ENCODE data around the gene TATDN2. TPM values are rescaled to one million over a fixed set of nuclear protein-coding genes. Genes with fewer than 3 reads are reported as not detected.
A peak's percentile ranks its signal among the peaks of the same experiment; 100 is the strongest.
"Not testable (repeated sequence)": the region's sequence is repeated elsewhere in the genome, so short reads cannot be mapped to it uniquely, and the experiment has no call there.

Gene TATDN2
- total and polyA plus RNA-seq, 5 donors from 2014 or later, result 10.2 to 86.5 (median 13.2) TPM

- Histone ChIP-seq H3K4me1 (ENCODE audit: control insufficient read depth, insufficient read depth, low read length, poor library complexity, severe bottlenecking) (no peaks in the 10 kb centered on the region), H3K4me3 (ENCODE audit: low read depth, low read length) (no peak overlapping the region), H3K9me3 (ENCODE audit: control insufficient read depth in 2 of 2, low read length in 2 of 2) (no peaks in the 10 kb centered on the region), H3K36me3 (ENCODE audit: control insufficient read depth, insufficient read depth, low read length) (peaks cover 13% of the 10 kb centered on the region), H3K27ac (ENCODE audit: insufficient read depth, low read length, poor library complexity, severe bottlenecking) (no peak overlapping the region), H3K27me3 (ENCODE audit: control insufficient read depth, insufficient read depth, low read length) (no peaks in the 10 kb centered on the region)
- no peak overlapping the region for H3K4me3 Mint-ChIP-seq
- H3K4me1 Mint-ChIP-seq, result peaks cover 0 to 13% (median 11%) of the 10 kb centered on the region in 4 donors
- no peaks in the 10 kb centered on the region for H3K9me3 Mint-ChIP-seq
- H3K27ac Mint-ChIP-seq, result peak overlapping the region in 1 of 3 donors; percentile 43
- no peak for DNase-seq
- H3K27me3 Mint-ChIP-seq, result no peaks in the 10 kb centered on the region
- H3K36me3 Mint-ChIP-seq, result peaks cover 13% of the 10 kb centered on the region
- ATAC-seq (ENCODE audit: low read depth in 2 of 2), result no peak
These were observed 45.8 kb downstream of the TATDN2 start for GRCh38 chr3:10294030-10294586.

DNA sequence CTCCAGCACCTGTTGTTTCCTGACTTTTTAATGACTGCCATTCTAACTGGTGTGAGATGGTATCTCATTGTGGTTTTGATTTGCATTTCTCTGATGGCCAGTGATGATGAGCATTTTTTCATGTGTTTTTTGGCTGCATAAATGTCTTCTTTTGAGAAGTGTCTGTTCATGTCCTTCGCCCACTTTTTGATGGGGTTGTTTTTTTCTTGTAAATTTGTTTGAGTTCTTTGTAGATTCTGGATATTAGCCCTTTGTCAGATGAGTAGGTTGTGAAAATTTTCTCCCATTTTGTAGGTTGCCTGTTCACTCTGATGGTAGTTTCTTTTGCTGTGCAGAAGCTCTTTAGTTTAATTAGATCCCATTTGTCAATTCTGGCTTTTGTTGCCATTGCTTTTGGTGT is 49.8 kb downstream of the TATDN2 start:
- H3K4me3 ChIP-seq (ENCODE audit: low read depth, low read length); H3K27me3 Mint-ChIP-seq; H3K4me1 ChIP-seq (ENCODE audit: control insufficient read depth, insufficient read depth, low read length, poor library complexity, severe bottlenecking); H3K27me3 ChIP-seq (ENCODE audit: control insufficient read depth, insufficient read depth, low read length); H3K27ac ChIP-seq (ENCODE audit: insufficient read depth, low read length, poor library complexity, severe bottlenecking); ATAC-seq (ENCODE audit: low read depth in 2 of 2); H3K4me3 Mint-ChIP-seq; H3K9me3 Mint-ChIP-seq; H3K27ac Mint-ChIP-seq; DNase-seq; H3K9me3 ChIP-seq (ENCODE audit: control insufficient read depth in 2 of 2, low read length in 2 of 2): not testable (repeated sequence)
- H3K36me3 ChIP-seq (ENCODE audit: control insufficient read depth, insufficient read depth, low read length), result peaks cover 44% of the 10 kb centered on the region
- peaks cover 0 to 14% (median 10%) of the 10 kb centered on the region in 4 donors for H3K4me1 Mint-ChIP-seq
- peaks cover 34% of the 10 kb centered on the region for H3K36me3 Mint-ChIP-seq

DNA sequence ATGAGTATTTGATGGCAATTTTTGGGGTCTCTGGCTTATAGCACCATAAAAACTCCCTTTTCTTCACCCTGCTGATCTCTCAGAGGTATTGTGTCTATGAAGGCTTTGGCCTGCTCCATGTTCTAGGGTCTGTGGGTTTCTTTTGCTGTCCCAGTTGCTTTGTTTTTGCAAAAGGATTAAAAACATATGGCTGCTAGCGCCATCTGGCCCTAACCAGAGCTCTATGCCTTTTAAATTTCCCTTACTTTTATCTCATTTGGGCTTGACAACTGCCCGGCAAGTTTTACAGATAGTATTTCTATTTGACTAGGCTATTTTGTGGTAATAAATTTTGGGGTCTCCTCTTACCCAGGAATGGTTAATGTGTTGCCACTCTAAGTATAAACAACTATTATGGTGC is 50.9 kb downstream of the TATDN2 start:
- Histone ChIP-seq H3K4me3 (ENCODE audit: low read depth, low read length) (no peak overlapping the region), H3K9me3 (ENCODE audit: control insufficient read depth in 2 of 2, low read length in 2 of 2) (no peaks in the 10 kb centered on the region), H3K36me3 (ENCODE audit: control insufficient read depth, insufficient read depth, low read length) (peaks cover 55% of the 10 kb centered on the region), H3K27me3 (ENCODE audit: control insufficient read depth, insufficient read depth, low read length) (no peaks in the 10 kb centered on the region), H3K27ac (ENCODE audit: insufficient read depth, low read length, poor library complexity, severe bottlenecking) (no peak overlapping the region), H3K4me1 (ENCODE audit: control insufficient read depth, insufficient read depth, low read length, poor library complexity, severe bottlenecking) (no peaks in the 10 kb centered on the region)
- Mint-ChIP-seq H3K4me1 (peaks cover 0 to 13% (median 8%) of the 10 kb centered on the region in 4 donors), H3K9me3 (no peaks in the 10 kb centered on the region), H3K27me3 (no peaks in the 10 kb centered on the region), H3K36me3 (peaks cover 41% of the 10 kb centered on the region), H3K4me3 (no peak overlapping the region), H3K27ac (peak overlapping the region; percentile 52 to 75 (median 54))
- DNase-seq (no peak), ATAC-seq (ENCODE audit: low read depth in 2 of 2) (no peak)

GRCh38 chr3:10299679-10300078 is 51.4 kb downstream of the TATDN2 start:
- no peaks in the 10 kb centered on the region for H3K9me3 ChIP-seq (ENCODE audit: control insufficient read depth in 2 of 2, low read length in 2 of 2)
- peak overlapping the region; percentile 52 to 75 (median 54) for H3K27ac Mint-ChIP-seq
- H3K36me3 ChIP-seq (ENCODE audit: control insufficient read depth, insufficient read depth, low read length), result peaks cover 60% of the 10 kb centered on the region
- no peak overlapping the region for H3K4me3 ChIP-seq (ENCODE audit: low read depth, low read length)
- no peak overlapping the region for H3K4me3 Mint-ChIP-seq
- ATAC-seq (ENCODE audit: low read depth in 2 of 2) (no peak), DNase-seq (no peak)
- H3K36me3 Mint-ChIP-seq, result peaks cover 41% of the 10 kb centered on the region
- no peak overlapping the region for H3K27ac ChIP-seq (ENCODE audit: insufficient read depth, low read length, poor library complexity, severe bottlenecking)
- no peaks in the 10 kb centered on the region for H3K27me3 ChIP-seq (ENCODE audit: control insufficient read depth, insufficient read depth, low read length)
- no peaks in the 10 kb centered on the region for H3K4me1 ChIP-seq (ENCODE audit: control insufficient read depth, insufficient read depth, low read length, poor library complexity, severe bottlenecking)
- H3K4me1 Mint-ChIP-seq, result peaks cover 0 to 11% (median 7%) of the 10 kb centered on the region in 4 donors
- no peaks in the 10 kb centered on the region for H3K9me3 Mint-ChIP-seq
- H3K27me3 Mint-ChIP-seq, result no peaks in the 10 kb centered on the region

DNA sequence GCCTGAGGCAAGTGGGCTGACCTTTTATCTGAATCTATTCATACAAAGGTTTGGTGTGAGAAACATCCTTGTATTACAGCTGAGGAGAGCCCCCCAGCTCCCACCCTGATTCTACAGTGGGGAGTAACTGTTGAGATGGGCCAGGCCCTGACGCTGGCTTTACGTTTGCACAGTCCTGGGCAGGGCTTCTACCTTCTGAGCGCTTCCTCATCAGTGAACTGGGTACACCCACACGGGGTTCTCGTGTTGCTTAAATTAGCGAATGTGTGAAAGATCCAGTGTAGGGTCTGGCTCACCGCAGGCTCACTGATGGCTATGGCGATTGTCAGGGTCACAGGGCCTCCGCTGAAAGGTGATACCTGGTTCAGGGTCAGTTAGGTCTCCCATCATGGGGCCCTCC is 51.8 kb downstream of the TATDN2 start:
- Histone ChIP-seq H3K36me3 (ENCODE audit: control insufficient read depth, insufficient read depth, low read length) (peaks cover 64% of the 10 kb centered on the region), H3K4me3 (ENCODE audit: low read depth, low read length) (no peak overlapping the region), H3K9me3 (ENCODE audit: control insufficient read depth in 2 of 2, low read length in 2 of 2) (no peaks in the 10 kb centered on the region), H3K4me1 (ENCODE audit: control insufficient read depth, insufficient read depth, low read length, poor library complexity, severe bottlenecking) (no peaks in the 10 kb centered on the region), H3K27ac (ENCODE audit: insufficient read depth, low read length, poor library complexity, severe bottlenecking) (no peak overlapping the region), H3K27me3 (ENCODE audit: control insufficient read depth, insufficient read depth, low read length) (no peaks in the 10 kb centered on the region)
- no peaks in the 10 kb centered on the region for H3K9me3 Mint-ChIP-seq
- peaks cover 0 to 11% (median 7%) of the 10 kb centered on the region in 4 donors for H3K4me1 Mint-ChIP-seq
- DNase-seq (no peak), ATAC-seq (ENCODE audit: low read depth in 2 of 2) (no peak)
- H3K27ac Mint-ChIP-seq, result peak overlapping the region in 1 of 3 donors; percentile 75
- no peaks in the 10 kb centered on the region for H3K27me3 Mint-ChIP-seq
- H3K4me3 Mint-ChIP-seq, result no peak overlapping the region
- H3K36me3 Mint-ChIP-seq, result peaks cover 44% of the 10 kb centered on the region

- ATAC-seq (ENCODE audit: low read depth in 2 of 2), result no peak
- H3K4me3 ChIP-seq (ENCODE audit: low read depth, low read length), result no peak overlapping the region
- H3K27me3 ChIP-seq (ENCODE audit: control insufficient read depth, insufficient read depth, low read length), result no peaks in the 10 kb centered on the region
- H3K4me1 ChIP-seq (ENCODE audit: control insufficient read depth, insufficient read depth, low read length, poor library complexity, severe bottlenecking), result no peaks in the 10 kb centered on the region
- Mint-ChIP-seq H3K4me3 (no peak overlapping the region), H3K36me3 (peaks cover 51% of the 10 kb centered on the region), H3K27ac (peak overlapping the region in 1 of 3 donors; percentile 65), H3K4me1 (peaks cover 0 to 13% (median 9%) of the 10 kb centered on the region in 4 donors), H3K9me3 (no peaks in the 10 kb centered on the region), H3K27me3 (no peaks in the 10 kb centered on the region)
- DNase-seq, result no peak
- H3K36me3 ChIP-seq (ENCODE audit: control insufficient read depth, insufficient read depth, low read length), result peaks cover 87% of the 10 kb centered on the region
- no peaks in the 10 kb centered on the region for H3K9me3 ChIP-seq (ENCODE audit: control insufficient read depth in 2 of 2, low read length in 2 of 2)
- no peak overlapping the region for H3K27ac ChIP-seq (ENCODE audit: insufficient read depth, low read length, poor library complexity, severe bottlenecking)
These were observed 54.8 kb downstream of the TATDN2 start for GRCh38 chr3:10303105-10303504.

GRCh38 chr3:10303785-10304184 is 55.5 kb downstream of the TATDN2 start:
- Mint-ChIP-seq H3K36me3 (peaks cover 53% of the 10 kb centered on the region), H3K4me1 (peaks cover 0 to 13% (median 9%) of the 10 kb centered on the region in 4 donors), H3K4me3 (no peak overlapping the region), H3K9me3 (no peaks in the 10 kb centered on the region), H3K27ac (peak overlapping the region in 1 of 3 donors; percentile 65), H3K27me3 (no peaks in the 10 kb centered on the region)
- Histone ChIP-seq H3K4me3 (ENCODE audit: low read depth, low read length) (no peak overlapping the region), H3K27me3 (ENCODE audit: control insufficient read depth, insufficient read depth, low read length) (no peaks in the 10 kb centered on the region), H3K9me3 (ENCODE audit: control insufficient read depth in 2 of 2, low read length in 2 of 2) (no peaks in the 10 kb centered on the region), H3K27ac (ENCODE audit: insufficient read depth, low read length, poor library complexity, severe bottlenecking) (no peak overlapping the region), H3K4me1 (ENCODE audit: control insufficient read depth, insufficient read depth, low read length, poor library complexity, severe bottlenecking) (no peaks in the 10 kb centered on the region), H3K36me3 (ENCODE audit: control insufficient read depth, insufficient read depth, low read length) (peaks cover 91% of the 10 kb centered on the region)
- ATAC-seq (ENCODE audit: low read depth in 2 of 2) (no peak), DNase-seq (no peak)

- H3K9me3 Mint-ChIP-seq, result no peaks in the 10 kb centered on the region
- ATAC-seq (ENCODE audit: low read depth in 2 of 2), result no peak
These were observed 56.6 kb downstream of the TATDN2 start for GRCh38 chr3:10304905-10305304.

More at GRCh38 chr3:10304905-10305304, 56.6 kb downstream of the TATDN2 start:
- no peak overlapping the region for H3K4me3 ChIP-seq (ENCODE audit: low read depth, low read length)
- Mint-ChIP-seq H3K27me3 (no peaks in the 10 kb centered on the region), H3K4me3 (no peak overlapping the region), H3K4me1 (peaks cover 2 to 5% (median 3%) of the 10 kb centered on the region in 4 donors), H3K27ac (no peak overlapping the region), H3K36me3 (peaks cover 55% of the 10 kb centered on the region)
- no peaks in the 10 kb centered on the region for H3K27me3 ChIP-seq (ENCODE audit: control insufficient read depth, insufficient read depth, low read length)
- H3K27ac ChIP-seq (ENCODE audit: insufficient read depth, low read length, poor library complexity, severe bottlenecking), result no peak overlapping the region
- no peak for DNase-seq
- no peaks in the 10 kb centered on the region for H3K9me3 ChIP-seq (ENCODE audit: control insufficient read depth in 2 of 2, low read length in 2 of 2)
- peaks cover 91% of the 10 kb centered on the region for H3K36me3 ChIP-seq (ENCODE audit: control insufficient read depth, insufficient read depth, low read length)
- no peaks in the 10 kb centered on the region for H3K4me1 ChIP-seq (ENCODE audit: control insufficient read depth, insufficient read depth, low read length, poor library complexity, severe bottlenecking)
